GM21786 (cell line): ENCODE measurements around the gene ZFYVE28.

ENCODE experiments used
- ATAC-seq: cut with Tn5 transposase; IDR thresholded peaks from one replicate; pipeline ENCODE4 v1.9.1; 2021; ENCODE audit not compliant: unreplicated experiment

The ZFYVE28 gene

GRCh38 chr4:2428496-2429213, 10.2 kb upstream of the ZFYVE28 start:
- ATAC-seq, result no peak

- ATAC-seq, result no peak
Measured at GRCh38 chr4:2427383-2428334, 9.2 kb upstream of the ZFYVE28 start.

GRCh38 chr4:2426711-2427275, 8.3 kb upstream of the ZFYVE28 start:
- no peak for ATAC-seq

GRCh38 chr4:2426069-2426397, 7.6 kb upstream of the ZFYVE28 start:
- ATAC-seq, result no peak

GRCh38 chr4:2425386-2426068, 7.1 kb upstream of the ZFYVE28 start:
- no peak for ATAC-seq

GRCh38 chr4:2424581-2424980, 6.1 kb upstream of the ZFYVE28 start:
- no peak for ATAC-seq

- ATAC-seq, result no peak
Measured at GRCh38 chr4:2423695-2424094, 5.2 kb upstream of the ZFYVE28 start.

GRCh38 chr4:2423066-2423465, 4.6 kb upstream of the ZFYVE28 start:
- ATAC-seq, result no peak

GRCh38 chr4:2421928-2422327, 3.5 kb upstream of the ZFYVE28 start:
- ATAC-seq, result no peak

GRCh38 chr4:2419814-2420213, 1.4 kb upstream of the ZFYVE28 start:
- no peak for ATAC-seq

GRCh38 chr4:2418650-2419571, 466 bp upstream of the ZFYVE28 start, which contains the start of gene CFAP99:
Gene CFAP99, plus strand, starts transcription at chr4:2418955.
- peak; percentile 86 for ATAC-seq

GRCh38 chr4:2417226-2417764, 1.1 kb downstream of the ZFYVE28 start:
- ATAC-seq, result no peak

- no peak for ATAC-seq
Measured at GRCh38 chr4:2416564-2417225, 1.8 kb downstream of the ZFYVE28 start.

- no peak for ATAC-seq
Measured at GRCh38 chr4:2415881-2416563, 2.4 kb downstream of the ZFYVE28 start.

GRCh38 chr4:2415213-2415612, 3.2 kb downstream of the ZFYVE28 start:
- no peak for ATAC-seq

GRCh38 chr4:2413821-2414610, 4.4 kb downstream of the ZFYVE28 start:
- no peak for ATAC-seq

GRCh38 chr4:2412885-2413716, 5.3 kb downstream of the ZFYVE28 start:
- ATAC-seq, result peak; percentile 49
